Fibroblast of upper back skin (primary cell): ENCODE results near the gene TRABD2A.
"Not testable (repeated sequence)": the region's sequence is repeated elsewhere in the genome, so short reads cannot be mapped to it uniquely, and the experiment has no call there.

Experiments used
- DNase-seq: peaks from one replicate; pipeline ENCODE4 v3.0.0-alpha.2; 2013

Gene TRABD2A, protein sequence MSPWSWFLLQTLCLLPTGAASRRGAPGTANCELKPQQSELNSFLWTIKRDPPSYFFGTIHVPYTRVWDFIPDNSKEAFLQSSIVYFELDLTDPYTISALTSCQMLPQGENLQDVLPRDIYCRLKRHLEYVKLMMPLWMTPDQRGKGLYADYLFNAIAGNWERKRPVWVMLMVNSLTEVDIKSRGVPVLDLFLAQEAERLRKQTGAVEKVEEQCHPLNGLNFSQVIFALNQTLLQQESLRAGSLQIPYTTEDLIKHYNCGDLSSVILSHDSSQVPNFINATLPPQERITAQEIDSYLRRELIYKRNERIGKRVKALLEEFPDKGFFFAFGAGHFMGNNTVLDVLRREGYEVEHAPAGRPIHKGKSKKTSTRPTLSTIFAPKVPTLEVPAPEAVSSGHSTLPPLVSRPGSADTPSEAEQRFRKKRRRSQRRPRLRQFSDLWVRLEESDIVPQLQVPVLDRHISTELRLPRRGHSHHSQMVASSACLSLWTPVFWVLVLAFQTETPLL

DNA sequence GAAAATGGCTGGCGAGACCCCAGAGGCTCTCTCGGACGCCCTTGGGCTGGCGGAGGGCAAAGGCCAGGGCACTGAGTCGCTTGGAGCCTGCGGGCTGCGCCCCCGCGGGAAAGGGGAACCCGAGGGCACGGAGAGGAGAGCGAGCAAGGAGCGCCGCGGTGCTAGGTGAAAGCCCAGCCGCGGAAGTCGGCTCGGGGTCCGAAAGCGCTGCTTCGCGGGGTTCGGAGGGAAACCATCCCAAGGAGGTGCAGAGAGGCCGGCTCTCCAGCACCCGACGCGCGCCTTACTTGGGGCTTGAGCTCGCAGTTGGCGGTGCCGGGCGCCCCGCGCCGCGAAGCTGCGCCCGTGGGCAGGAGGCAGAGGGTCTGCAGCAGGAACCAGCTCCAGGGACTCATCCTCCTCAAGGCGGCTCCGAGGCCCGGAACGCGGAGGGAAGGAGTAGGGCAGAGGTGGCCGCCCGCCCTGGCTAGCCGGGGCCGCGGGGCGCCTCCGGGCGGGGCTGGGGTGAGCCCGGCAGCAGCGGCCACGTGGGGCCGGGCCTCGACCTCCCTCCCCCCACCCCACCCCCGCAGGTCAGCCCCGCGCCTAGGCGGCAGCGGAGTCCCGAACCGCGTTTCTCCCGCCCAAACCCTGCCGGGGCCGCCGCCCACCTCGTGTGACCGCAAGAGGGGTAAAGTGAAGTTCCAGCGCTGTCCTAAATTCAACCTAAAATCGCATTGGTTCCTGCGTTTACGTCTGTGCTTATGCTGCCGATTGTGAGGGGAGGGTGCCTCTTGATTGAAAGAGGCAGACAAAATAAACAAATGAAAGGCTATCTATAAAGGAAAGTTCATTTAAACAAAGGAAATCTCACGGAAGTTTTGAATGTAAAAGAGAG, at the start of gene TRABD2A:
TSS of gene TRABD2A (minus strand) at position 440 of the 877 bp plus-strand sequence. CDS start at position 395, 45 bp downstream.
- DNase-seq: no peak

DNA sequence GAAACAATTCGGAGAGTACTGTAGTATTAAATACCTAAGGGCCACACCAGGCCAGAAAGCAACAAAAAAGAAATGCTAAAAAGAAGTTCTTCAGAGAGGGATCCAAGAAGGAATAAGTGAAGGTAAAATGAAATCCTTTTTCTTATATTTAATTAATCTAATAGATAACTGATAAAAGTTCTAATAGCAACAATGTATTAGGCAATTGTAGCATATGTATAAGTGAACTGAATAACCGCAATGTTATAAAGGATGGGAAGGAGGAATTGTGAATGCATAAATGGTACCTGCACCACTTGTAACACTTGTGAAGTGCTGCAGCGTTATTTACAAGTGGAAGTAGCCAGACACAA, 46.4 kb upstream of the TRABD2A start:
- no peak for DNase-seq

DNA sequence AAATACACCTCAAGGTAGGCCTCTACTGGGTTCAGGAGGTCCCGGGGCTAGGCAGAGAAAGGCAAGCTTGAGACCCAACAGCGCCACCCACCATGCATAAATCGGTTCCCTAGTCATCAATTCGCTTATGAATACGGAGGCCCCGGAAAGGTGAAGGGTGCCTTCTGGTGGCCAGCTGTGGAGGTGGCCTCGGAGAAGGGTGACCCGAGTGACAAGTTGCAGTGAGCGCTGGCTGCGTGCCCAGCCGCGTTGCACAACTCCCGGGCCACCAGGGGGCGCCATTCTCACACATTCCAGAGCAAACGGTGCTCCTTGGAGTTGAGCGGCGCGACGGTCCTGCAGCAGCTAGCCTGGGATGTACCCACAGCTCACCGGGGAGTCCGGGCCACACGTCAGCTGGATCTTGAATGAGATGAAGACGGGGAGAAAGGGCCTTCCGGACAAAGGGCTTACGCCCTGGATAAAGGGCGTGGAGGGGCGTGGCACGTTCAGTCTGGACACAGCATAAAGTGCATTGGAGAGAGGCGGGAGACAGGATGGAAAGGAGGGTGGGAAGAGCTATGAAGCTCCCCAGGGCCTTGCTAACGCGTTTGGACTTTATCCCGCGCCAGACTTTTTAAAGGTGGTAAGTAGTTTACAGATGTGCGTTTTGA, 45.0 kb upstream of the TRABD2A start:
- DNase-seq: peak; percentile 89

DNA sequence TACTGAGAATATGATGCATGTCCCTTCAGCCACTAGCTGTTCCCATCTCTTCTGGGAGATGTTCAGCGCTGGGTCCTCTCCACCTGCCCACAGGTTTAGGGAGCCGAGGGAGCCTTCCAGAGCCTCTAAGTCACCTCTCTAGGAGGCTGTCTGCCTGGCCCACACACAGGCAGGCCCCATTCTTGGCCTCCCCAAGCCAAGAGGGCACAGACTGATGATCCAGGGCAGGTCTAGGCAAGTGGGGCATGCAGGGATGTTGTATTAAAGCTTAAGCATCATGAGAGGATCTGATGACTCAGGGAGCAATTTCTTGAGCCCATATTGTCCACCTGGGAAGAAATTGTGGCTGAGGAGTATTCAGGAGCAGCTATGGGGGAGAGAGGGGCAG, 44.4 kb upstream of the TRABD2A start:
- no peak for DNase-seq

DNA sequence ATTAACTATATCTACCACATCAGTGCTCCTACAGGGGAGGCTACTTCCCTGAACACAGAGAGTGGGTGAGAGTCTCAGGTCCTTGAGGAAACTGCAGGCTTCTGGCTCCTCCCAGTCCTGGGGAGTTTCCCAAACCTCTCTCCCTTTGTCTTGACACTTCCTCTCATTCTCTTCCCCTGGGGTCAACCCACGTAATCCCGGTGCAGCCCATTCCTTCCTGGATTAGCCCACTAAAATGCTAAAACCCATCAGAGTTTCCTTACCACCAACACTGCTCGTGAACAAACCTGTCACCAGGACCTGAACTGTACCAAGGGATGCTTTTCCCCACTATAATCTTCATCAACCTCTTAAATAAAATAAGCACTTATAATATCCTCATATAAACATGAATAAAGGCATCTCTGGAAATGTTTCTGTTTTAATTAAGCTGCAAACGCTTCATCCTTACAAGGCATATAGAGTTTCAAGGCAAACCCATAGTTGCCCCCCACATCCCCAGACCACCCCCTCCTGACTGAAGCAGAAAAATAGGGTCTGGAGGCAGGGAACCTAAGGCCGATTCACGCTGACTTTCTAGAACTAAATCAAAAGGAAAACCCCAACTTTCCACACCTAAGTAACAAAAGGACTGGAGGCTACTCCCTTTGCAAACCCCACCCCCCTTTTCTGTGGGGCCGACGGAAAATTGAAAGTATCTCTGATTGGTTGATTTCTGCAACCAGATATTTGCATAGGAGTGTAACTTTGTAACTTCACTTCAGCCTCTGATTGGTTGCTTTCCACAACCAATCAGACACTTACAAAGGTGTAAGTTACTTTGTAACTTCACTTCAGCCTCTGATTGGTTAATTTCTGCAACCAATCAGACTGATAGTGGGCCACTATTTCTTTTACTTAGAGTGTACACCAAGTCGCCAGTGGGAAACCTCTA, 43.6 kb upstream of the TRABD2A start:
- DNase-seq: peak; percentile 74

DNA sequence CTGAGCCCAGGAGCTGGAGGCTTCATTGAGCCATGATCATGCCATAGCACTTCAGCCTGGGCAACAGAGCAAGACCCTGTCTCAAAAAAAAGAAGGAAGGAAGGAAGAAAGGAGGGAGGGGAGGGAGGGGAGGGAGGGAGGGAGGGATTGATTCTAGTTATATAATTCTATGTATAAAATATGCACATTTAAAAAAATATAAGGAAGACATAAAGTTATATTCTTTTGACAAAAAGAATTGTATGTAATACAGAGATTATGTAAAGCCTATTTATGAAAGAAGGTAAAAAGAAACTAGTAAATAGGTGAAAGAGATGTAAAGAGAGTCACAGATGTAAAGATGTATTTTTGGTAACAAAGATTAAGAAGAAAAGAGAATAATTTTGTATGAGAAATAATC, 42.1 kb upstream of the TRABD2A start:
- no peak for DNase-seq

DNA sequence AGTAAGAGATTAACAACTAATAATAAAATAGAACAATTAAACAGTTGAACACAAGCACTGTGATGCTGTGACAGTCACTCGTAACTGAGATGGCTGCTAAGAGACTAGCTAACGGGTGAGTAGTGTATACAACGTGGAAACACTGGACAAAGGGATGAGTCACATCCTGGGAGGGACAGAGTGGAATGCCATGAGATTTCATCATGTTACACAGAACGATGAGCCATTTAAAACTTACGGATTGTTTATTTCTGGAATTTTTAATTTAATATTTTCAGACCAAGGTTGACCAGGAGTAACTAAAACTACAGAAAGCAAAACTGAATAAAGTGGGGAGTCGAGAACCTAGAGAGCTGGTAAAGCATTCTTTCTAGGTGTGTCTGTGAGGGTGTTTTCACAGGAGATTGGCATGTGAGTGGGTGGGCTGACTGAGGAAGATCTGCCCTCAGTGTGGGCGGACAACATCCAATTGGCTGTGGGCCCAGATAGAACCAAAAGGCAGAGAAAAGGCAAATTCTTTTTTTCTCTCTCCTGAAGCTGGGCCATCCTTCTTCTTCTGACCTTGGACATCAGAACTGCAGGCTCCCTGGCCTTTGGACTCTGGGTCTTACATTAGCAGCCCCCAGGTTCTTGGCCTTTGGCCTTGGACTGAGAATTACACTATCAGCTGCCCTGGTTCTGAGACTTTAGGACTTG, 39.1 kb upstream of the TRABD2A start:
- peak; percentile 97 for DNase-seq

DNA sequence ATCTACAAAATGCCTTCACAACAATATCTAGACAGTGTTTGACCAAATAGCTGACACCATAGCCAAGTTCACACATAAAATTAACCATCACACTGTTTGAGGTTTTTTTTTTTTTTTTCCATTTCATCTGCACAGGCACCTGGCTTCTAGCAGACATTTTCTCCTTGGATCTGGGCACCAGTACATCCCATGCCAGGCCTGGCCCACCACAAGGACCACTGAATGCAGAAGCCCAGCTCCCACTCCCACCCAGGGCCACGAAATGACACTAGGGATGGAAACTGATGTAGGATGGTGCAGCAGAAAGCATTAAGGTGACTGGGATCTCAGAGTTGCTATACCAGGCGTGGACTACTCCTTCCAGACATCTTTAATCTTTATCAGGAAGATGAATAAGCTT, 37.5 kb upstream of the TRABD2A start:
- no peak for DNase-seq

DNA sequence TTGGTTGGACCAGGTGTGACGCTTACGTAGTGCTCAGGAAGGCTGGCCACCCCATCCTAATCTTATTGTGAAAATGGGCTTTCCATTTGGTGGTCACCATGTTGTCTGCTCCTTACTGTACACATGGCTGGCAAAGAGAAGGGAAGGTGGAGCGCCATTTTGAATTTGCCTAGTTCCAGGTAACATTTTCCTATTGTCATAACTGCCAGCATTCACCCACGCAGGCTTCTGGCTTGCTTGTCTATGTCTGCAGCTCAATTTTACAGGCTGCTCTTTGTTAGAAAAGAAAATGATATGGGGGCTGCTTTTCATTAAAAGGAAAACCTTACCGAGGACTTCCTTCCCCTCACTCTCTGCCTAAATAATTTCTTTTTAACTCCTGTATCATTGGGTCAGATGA, 36.9 kb upstream of the TRABD2A start:
- DNase-seq: not testable (repeated sequence)

DNA sequence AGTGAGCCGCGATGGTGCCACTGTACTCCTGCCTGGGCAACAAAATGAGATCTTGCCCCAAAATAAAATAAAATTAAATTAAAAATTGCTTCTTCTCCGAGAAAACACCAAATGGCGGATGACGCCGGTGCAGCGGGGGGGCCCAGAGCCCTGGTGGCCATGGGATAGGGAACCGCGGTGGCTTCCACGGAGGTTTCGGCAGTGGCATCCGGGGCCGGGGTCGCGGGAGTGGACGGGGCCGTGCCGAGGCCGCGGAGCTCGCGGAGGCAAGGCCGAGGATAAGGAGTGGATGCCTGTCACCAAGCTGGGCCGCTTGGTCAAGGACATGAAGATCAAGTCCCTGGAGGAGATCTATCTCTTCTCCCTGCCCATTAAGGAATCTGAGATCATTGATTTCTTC, 34.8 kb upstream of the TRABD2A start:
- DNase-seq: not testable (repeated sequence)

DNA sequence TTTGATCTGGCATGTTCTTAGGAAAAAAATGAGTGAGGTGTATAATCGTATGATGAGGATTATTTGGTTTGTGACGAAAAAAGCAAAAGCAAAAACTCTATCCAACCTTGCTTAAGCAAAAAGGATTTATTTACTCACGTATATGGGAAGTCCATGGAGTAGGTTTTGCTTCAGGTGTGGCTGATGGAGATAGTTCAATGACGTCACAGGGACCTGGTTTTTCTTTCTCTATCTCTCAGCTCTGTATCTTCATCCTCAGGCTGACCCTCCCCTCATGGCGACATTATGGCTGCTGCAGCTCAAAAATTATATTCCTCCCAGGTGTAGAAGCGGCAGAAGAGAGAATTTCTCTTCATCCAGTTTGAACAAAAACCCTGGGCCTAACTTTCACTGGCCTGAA, 33.5 kb upstream of the TRABD2A start:
- DNase-seq: no peak

DNA sequence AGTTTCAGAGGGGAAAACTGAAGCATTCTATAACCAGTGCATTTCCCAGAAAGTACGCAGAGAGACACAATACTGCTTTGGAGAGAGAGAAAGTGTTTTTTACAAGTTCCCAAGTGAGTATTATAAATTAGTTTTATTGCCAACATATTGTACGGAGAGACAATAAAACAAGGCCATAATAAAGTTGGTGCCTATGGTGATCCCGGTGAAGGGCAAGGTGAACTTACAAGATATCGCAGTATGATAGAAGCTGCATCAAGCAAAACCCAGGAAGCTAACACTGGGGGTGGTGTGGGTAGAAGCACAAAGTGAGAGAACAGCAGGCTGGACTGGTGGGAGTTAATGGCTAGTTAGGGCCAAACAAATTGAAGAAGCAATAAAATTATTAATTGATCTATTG, 32.1 kb upstream of the TRABD2A start:
- DNase-seq: no peak

DNA sequence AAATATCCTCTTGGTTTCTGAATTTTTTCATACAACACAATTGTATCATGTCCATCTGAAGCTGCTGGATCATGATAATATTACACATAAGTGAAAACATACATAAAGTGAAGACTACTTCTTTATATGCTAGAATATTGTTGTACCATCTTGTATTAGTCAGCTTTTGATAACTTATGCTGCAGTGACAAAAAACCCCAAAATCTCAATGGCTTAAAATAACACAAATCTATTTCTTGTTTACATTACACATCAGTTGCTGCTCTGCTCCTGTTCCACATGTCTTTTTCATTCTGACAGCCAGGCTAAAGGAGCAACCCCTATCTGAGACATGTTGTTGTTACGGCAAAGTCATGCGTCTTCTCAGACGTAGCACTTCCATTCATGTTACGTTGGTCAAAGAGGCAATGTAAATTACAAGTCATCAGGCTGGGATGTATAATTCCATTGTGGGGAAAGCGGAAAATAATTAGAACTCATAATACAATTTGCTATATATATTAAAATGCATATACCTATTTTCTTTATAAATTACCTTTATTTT, 30.3 kb upstream of the TRABD2A start:
- no peak for DNase-seq

DNA sequence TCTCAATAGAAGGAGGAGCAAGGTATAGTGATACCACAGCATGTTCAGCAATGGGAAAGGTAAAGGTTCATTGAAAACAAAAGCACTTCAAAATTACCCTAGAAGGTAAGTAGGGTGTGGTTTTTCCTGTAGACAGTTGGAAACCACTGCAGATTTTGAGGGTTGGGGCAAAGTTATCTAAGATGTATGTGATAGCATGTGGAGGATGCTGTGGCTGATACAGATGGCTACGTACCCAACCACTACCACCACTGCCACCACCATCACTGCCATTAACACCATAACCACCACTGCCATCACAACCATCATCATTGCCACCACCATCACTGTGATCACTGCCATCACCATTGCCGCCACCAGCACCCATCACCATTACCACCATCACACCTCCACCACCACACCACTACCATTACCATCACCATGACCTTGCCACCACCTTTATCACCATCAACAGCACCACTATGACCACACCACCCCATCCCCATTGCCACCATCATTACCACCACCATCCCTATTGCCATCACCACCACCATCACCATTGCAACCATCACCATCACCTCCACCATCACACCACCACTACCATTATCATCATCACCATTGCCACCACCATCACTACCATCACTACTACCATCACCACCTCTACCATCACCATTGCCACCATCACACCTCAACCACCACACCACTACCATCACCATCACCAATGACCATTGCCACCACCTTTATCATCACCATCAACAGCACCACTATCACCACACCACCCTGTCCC, 28.2 kb upstream of the TRABD2A start:
- no peak for DNase-seq

DNA sequence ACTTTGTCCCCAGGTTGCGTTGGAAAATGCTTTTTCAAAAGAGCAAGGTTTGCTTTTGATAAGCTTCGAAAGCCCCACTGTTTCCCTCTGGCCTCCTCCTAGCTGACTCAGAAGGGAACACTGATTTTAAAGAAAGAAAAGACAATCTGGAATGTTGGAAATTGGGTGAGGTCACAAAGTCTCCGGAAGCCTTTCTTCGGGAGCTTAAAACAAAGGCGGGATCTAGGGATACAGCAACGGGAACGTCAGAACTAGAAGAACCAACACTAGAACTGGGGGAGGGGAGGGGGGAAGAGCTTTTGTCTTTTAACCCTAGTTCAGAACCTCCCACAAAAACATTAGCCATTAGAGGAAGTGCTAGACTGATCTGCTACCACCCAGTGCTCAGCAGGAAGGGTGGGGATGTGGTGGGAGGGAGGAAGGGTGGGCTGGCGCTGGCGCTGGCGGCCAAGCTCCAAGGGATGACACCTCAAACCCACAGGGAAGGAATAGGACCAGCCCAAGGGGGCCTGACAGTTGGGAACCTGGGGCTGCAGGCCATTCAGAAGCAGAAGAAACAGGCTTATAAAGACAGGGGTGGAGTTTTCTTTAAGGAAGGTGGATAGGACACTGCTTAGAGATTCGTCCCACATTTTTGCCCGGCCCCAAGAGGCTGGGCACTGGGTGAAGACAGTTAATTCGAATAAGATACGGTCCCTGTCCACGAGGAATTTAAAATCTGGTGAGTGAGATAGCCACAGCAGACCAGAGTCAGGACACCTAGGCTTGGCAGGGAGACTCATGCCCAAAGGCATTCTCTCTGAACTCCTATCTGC, 26.2 kb upstream of the TRABD2A start:
- DNase-seq: peak; percentile 86

DNA sequence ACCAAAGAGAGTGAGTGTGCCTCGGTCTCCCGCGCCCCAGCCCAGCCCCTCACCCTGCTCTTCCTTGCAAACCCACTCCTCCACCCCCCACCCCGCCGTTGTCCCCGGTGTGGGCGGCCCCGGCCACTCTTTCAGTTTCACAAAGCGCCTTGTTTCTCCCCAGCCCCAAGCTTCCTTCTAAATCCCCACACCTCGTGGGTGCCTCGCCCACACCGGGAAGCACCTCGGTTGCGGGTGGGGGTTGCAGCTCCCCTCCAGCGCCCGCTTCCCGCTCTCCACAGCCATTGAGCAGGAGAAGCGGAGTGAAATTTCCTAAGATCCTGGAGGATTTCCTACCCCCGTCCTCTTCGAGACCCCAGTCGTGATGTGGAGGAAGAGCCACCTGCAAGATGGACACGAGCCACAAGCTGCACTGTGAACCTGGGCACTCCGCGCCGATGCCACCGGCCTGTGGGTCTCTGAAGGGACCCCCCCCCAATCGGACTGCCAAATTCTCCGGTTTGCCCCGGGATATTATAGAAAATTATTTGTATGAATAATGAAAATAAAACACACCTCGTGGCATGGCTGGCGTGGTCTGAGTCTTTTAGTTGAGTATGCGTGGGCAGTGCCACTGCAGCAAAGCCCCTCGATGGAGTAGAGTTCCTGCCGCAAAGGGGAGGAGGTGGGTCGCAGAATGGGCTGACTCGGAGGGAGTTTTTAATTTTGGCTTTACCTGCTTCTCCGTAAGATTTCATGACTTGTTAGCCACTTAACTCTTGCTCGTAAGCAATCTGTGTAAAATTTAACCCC, 25.4 kb upstream of the TRABD2A start:
- no peak for DNase-seq

DNA sequence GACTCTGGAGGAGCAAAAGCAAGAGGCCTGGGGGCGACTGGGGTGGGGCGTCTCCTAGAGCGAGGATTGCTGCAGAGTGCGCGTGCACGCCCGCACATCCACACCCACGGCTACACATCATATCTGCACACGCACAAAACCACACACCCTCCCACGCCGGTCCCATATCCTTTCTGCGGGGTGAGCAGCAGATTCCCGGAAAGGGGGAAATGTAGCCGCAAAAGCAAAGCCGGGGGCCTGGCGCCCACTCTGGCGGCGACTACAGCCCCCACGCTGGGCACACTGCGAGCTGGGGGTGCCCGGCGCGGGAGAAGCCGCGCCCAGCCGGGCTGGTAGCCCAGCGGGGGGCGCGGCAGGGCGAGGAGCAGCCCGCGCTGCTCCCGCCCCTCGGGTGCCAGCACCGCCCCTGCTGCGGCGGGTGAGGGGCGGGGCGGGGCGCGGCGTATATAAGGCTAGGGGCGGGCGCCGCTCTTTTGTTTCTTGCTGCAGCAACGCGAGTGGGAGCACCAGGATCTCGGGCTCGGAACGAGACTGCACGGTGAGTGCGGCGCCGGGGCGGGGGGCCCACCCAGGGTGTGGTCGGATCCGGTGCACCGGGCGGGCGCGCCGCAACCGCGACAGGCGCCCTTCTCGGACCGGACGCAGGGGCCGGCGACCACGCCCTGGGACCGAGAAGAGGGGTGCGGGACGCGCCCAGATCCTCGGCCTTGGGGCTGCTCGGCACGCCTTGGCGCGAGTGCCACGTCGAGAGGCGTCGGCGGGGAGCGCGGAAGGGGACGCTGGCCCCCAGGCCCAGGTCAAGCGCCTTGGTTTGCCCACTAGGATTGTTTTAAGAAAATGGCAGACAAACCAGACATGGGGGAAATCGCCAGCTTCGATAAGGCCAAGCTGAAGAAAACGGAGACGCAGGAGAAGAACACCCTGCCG, 24.6 kb upstream of the TRABD2A start, which contains the start of gene TMSB10:
TSS of gene TMSB10 (plus strand) at position 476 of the 927 bp plus-strand sequence.
- DNase-seq: peak; percentile 87
